ENCODE data around the gene GATC. TPM values are rescaled to one million over a fixed set of nuclear protein-coding genes. Genes with fewer than 3 reads are reported as not detected.
A peak's percentile ranks its signal among the peaks of the same experiment; 100 is the strongest.
"Not testable (repeated sequence)": the region's sequence is repeated elsewhere in the genome, so short reads cannot be mapped to it uniquely, and the experiment has no call there.

GATC gene
- total and polyA plus RNA-seq, 7 donors: 6.4 to 17.6 (median 9.1) TPM

DNA sequence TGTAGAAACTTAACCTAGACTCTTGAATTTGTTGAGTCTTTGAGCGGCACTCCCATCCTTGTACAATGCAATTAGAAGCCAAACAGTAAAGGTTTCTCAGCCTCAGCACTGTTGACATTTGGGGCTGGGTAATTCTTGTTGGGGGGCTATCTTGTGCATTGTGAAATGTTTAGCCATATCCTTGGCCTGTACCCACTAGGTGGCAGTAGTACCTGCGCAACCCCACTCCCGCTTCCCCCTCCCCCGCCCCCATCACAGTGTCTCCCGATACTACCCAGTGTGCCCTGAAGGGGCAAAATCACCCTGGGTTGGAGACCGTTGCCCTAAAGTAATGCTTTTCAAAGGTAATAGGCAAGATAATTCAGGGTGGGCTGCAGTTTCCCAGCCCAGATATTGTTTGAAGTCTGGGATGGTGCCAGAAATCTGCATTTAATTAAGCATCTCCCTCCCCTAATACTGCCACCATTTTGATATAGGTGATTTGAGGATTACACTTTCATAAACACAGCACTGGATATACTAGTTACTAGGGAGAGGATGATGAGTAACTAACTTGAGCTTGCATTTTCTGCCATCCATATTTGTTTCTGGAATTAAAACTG lies 6.5 kb upstream of the GATC start:
- TF ChIP-seq, protein P1, sequence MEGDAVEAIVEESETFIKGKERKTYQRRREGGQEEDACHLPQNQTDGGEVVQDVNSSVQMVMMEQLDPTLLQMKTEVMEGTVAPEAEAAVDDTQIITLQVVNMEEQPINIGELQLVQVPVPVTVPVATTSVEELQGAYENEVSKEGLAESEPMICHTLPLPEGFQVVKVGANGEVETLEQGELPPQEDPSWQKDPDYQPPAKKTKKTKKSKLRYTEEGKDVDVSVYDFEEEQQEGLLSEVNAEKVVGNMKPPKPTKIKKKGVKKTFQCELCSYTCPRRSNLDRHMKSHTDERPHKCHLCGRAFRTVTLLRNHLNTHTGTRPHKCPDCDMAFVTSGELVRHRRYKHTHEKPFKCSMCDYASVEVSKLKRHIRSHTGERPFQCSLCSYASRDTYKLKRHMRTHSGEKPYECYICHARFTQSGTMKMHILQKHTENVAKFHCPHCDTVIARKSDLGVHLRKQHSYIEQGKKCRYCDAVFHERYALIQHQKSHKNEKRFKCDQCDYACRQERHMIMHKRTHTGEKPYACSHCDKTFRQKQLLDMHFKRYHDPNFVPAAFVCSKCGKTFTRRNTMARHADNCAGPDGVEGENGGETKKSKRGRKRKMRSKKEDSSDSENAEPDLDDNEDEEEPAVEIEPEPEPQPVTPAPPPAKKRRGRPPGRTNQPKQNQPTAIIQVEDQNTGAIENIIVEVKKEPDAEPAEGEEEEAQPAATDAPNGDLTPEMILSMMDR (IDR thresholded peaks at IDR 0.05): peak; percentile 52
- H3K27me3 ChIP-seq (ENCODE audit: insufficient read depth in 3 of 3, low read length in 2 of 3): no peaks in the 10 kb centered on the region
- DNase-seq: peak; percentile 42 to 57
- H3K4me3 ChIP-seq: peak overlapping the region; percentile 98
- H3K36me3 ChIP-seq (ENCODE audit: insufficient read depth in 1 of 2, low read depth in 1 of 2): peaks cover 5 to 56% of the 10 kb centered on the region in 2 donors
- 19 to 26% (median 21%) methylated on average over 6 of the region's 6 CpGs for WGBS, 3 donors
- intact Hi-C loops (cut with DNase I): loop anchor here in 1 of 2 donors (10.0 kb wide), 2 partner anchors 115 to 245 kb away; partner anchors contain the start of genes MLEC and PLA2G1B
- H3K27ac ChIP-seq: no peak overlapping the region
- H3K4me1 ChIP-seq: peaks cover 19% of the 10 kb centered on the region
- H3K9me3 ChIP-seq: no peaks in the 10 kb centered on the region
- peak; percentile 48 to 66 (median 56) for ATAC-seq

DNA sequence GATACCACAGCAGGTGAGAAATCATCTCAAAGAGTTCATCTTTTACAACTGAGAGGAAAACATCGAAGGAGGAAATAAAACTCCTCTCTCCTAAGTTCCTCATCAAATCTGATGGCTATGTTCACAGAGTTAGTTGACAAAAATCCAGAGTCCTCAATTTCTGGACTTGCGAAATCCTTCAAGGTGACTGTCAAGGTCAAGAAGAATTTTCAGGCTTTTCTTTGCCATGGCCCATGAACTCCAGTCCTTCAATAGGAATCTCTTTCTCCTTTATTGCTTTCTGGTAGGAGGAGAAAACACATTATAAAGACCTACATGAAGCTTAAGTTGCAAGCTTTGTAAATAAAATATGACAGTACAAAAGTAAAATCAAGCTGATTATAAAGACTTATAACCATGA lies 1.6 kb upstream of the GATC start:
- H3K36me3 ChIP-seq (ENCODE audit: insufficient read depth in 1 of 2, low read depth in 1 of 2): peaks cover 5 to 70% of the 10 kb centered on the region in 2 donors
- intact Hi-C loops (cut with DNase I): loop anchor here in 1 of 2 donors (10.0 kb wide), 1 partner anchor 240 kb away; the partner anchor contains the start of gene MLEC
- no peak for DNase-seq
- TF ChIP-seq, protein P1 (IDR thresholded peaks at IDR 0.05): no peak
- WGBS, 3 donors: 83 to 85% (median 84%) methylated on average over 2 of the region's 2 CpGs
- H3K27me3 ChIP-seq (ENCODE audit: insufficient read depth in 3 of 3, low read length in 2 of 3): no peaks in the 10 kb centered on the region
- no peak overlapping the region for H3K27ac ChIP-seq
- no peak overlapping the region for H3K4me3 ChIP-seq
- H3K9me3 ChIP-seq: no peaks in the 10 kb centered on the region
- ATAC-seq: no peak
- peaks cover 26% of the 10 kb centered on the region for H3K4me1 ChIP-seq

- peaks cover 2 to 62% of the 10 kb centered on the region in 2 donors for H3K36me3 ChIP-seq (ENCODE audit: insufficient read depth in 1 of 2, low read depth in 1 of 2)
- WGBS, 3 donors: 6 to 8% (median 7%) methylated on average over 17 of the region's 17 CpGs
- peaks cover 21% of the 10 kb centered on the region for H3K4me1 ChIP-seq
- not testable (repeated sequence) for H3K27me3 ChIP-seq (ENCODE audit: insufficient read depth in 3 of 3, low read length in 2 of 3); H3K9me3 ChIP-seq; ATAC-seq; DNase-seq
- H3K4me3 ChIP-seq: peak overlapping the region; percentile 95
- H3K27ac ChIP-seq: peak overlapping the region; percentile 89
- intact Hi-C loops (cut with DNase I): loop anchor here in 1 of 2 donors (10.0 kb wide), 1 partner anchor 238 kb away; the partner anchor contains the start of gene MLEC
Observed at GRCh38 chr12:120446844-120447178, 567 bp downstream of the GATC start.

GRCh38 chr12:120447992-120448391 lies 1.7 kb downstream of the GATC start:
- Histone ChIP-seq H3K36me3 (ENCODE audit: insufficient read depth in 1 of 2, low read depth in 1 of 2) (peaks cover 2 to 64% of the 10 kb centered on the region in 2 donors), H3K27ac (no peak overlapping the region), H3K4me1 (peaks cover 21% of the 10 kb centered on the region), H3K27me3 (ENCODE audit: insufficient read depth in 3 of 3, low read length in 2 of 3) (no peaks in the 10 kb centered on the region), H3K4me3 (peak overlapping the region; percentile 95), H3K9me3 (no peaks in the 10 kb centered on the region)
- DNase-seq (no peak), ATAC-seq (no peak)
- 93 to 95% (median 95%) methylated on average over 4 of the region's 4 CpGs for WGBS, 3 donors
- intact Hi-C loops (cut with DNase I): loop anchor here in 1 of 2 donors (10.0 kb wide), 1 partner anchor 237 kb away; the partner anchor contains the start of gene MLEC
- TF ChIP-seq, protein P1 (IDR thresholded peaks at IDR 0.05): no peak

DNA sequence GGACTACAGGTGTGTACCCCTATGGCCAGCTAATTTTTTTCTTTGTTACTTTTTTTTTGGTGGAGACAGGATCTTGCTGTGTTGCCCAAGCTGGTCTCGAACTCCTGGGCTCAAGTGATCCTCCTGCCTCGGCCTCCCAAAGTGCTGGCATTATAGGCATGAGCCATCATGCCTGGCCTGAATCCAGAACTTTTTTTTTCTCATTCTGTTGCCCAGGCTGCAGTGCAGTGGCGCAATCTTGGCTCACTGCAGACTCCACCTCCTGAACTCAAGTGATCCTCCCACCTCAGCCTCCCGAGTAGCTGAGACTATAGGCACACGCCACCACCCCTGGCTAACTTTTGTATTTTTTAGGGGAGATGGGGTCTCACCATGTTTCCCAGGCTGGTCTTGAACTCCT lies 6.3 kb downstream of the GATC start:
- H3K27me3 ChIP-seq (ENCODE audit: insufficient read depth in 3 of 3, low read length in 2 of 3); ATAC-seq; H3K27ac ChIP-seq; H3K9me3 ChIP-seq; DNase-seq; intact Hi-C loops (cut with DNase I); H3K4me3 ChIP-seq; H3K4me1 ChIP-seq: not testable (repeated sequence)
- peaks cover 4 to 85% of the 10 kb centered on the region in 2 donors for H3K36me3 ChIP-seq (ENCODE audit: insufficient read depth in 1 of 2, low read depth in 1 of 2)
- 81 to 90% (median 87%) methylated on average over 5 of the region's 5 CpGs for WGBS, 3 donors
